ENCODE measurements around the gene LRRC10B. TPM values are rescaled to one million over a fixed set of nuclear protein-coding genes. Genes with fewer than 3 reads are reported as not detected.

The LRRC10B gene
- total RNA-seq, 1 experiment from 2014 or later, result 1.1 TPM

- no peaks in the 10 kb centered on the region for H3K36me3 ChIP-seq (ENCODE audit: low read depth)
- BruUV-seq (replicated peaks), result no TSS peak
- peaks cover 6% of the 10 kb centered on the region; the same call in 1 of the 2 replicates for H4K20me1 ChIP-seq (ENCODE audit: insufficient read depth)
- ChIA-PET POLR2A (ENCODE audit: unreplicated experiment) (no interaction called here), CTCF (no interaction called here)
- no peak for TF ChIP-seq CTCF (conservative IDR thresholded peaks at IDR 0.05)
- no peak for TF ChIP-seq EZH2 (IDR thresholded peaks at IDR 0.05; ENCODE audit: low read depth)
- H3K4me2 ChIP-seq, result no peak overlapping the region
- H3K27ac ChIP-seq, result no peak overlapping the region
- no peak overlapping the region for H3K4me3 ChIP-seq
- peaks cover 65% of the 10 kb centered on the region for H3K27me3 ChIP-seq (ENCODE audit: insufficient read depth, low read depth)
- H3K9me3 ChIP-seq (ENCODE audit: insufficient read depth, low read depth), result no peaks in the 10 kb centered on the region
- intact Hi-C loops (cut with micrococcal nuclease; ENCODE audit: unreplicated experiment), result no loop called here
- H3K79me2 ChIP-seq (ENCODE audit: low read depth), result no peaks in the 10 kb centered on the region
- H3K9me2 ChIP-seq (ENCODE audit: insufficient read depth), result no peaks in the 10 kb centered on the region
- no peak overlapping the region for H2AFZ ChIP-seq
- H3F3A ChIP-seq (ENCODE audit: insufficient read depth, low read depth), result no peaks in the 10 kb centered on the region
- no peak for DNase-seq
- H3K4me1 ChIP-seq (replicated peaks; ENCODE audit: insufficient read depth), result no peaks in the 10 kb centered on the region
Observed at GRCh38 chr11:61555978-61556377, 47.4 kb downstream of the LRRC10B start.

GRCh38 chr11:61556621-61557020, 48.1 kb downstream of the LRRC10B start:
- POLR2A ChIA-PET (ENCODE audit: unreplicated experiment), result no interaction called here
- H3K4me3 ChIP-seq, result no peak overlapping the region
- H3F3A ChIP-seq (ENCODE audit: insufficient read depth, low read depth), result no peaks in the 10 kb centered on the region
- H3K4me1 ChIP-seq (replicated peaks; ENCODE audit: insufficient read depth), result no peaks in the 10 kb centered on the region
- H3K36me3 ChIP-seq (ENCODE audit: low read depth), result no peaks in the 10 kb centered on the region
- no peaks in the 10 kb centered on the region for H3K9me2 ChIP-seq (ENCODE audit: insufficient read depth)
- no peak for TF ChIP-seq CTCF (conservative IDR thresholded peaks at IDR 0.05)
- H3K4me2 ChIP-seq, result no peak overlapping the region
- H3K27me3 ChIP-seq (ENCODE audit: insufficient read depth, low read depth), result peaks cover 71% of the 10 kb centered on the region
- peaks cover 6% of the 10 kb centered on the region for H4K20me1 ChIP-seq (ENCODE audit: insufficient read depth)
- intact Hi-C loops (cut with micrococcal nuclease; ENCODE audit: unreplicated experiment), result no loop called here
- DNase-seq, result no peak
- H3K79me2 ChIP-seq (ENCODE audit: low read depth), result no peaks in the 10 kb centered on the region
- no peaks in the 10 kb centered on the region for H3K9me3 ChIP-seq (ENCODE audit: insufficient read depth, low read depth)
- no TSS peak for BruUV-seq (replicated peaks)
- no peak overlapping the region for H3K27ac ChIP-seq
- CTCF ChIA-PET, result no interaction called here
- H2AFZ ChIP-seq, result no peak overlapping the region

Small RNAs within 50 kb of the gene (microRNA-seq; reads per million reads assigned to microRNA genes)
- gene MIR4488 (ENCODE audit: borderline number of aligned reads, borderline replicate concordance), result not detected

Other genes starting within 250 kb of the LRRC10B start
- gene VWCE, start 213.4 kb upstream of the LRRC10B start, total RNA-seq (2021), result 0.41 and 1.4 TPM in 2 replicates
- 302 and 305 TPM in 2 replicates for gene DDB1, start 175.6 kb upstream of the LRRC10B start, total RNA-seq (2021)
- gene TKFC, start 175.5 kb upstream of the LRRC10B start, total RNA-seq (2021), result 168 and 258 TPM in 2 replicates
- gene CYB561A3, start 146.9 kb upstream of the LRRC10B start, total RNA-seq (2021), result 96.9 and 120 TPM in 2 replicates
- 32.5 and 46.1 TPM in 2 replicates for gene TMEM138, start 146.4 kb upstream of the LRRC10B start, total RNA-seq (2021)
- 17.6 and 21.1 TPM in 2 replicates for gene TMEM216, start 116.2 kb upstream of the LRRC10B start, total RNA-seq (2021)
- 82.7 and 87.0 TPM in 2 replicates for gene CPSF7, start 78.8 kb upstream of the LRRC10B start, total RNA-seq (2021)
- gene SDHAF2, start 78.6 kb upstream of the LRRC10B start, total RNA-seq (2021), result 32.5 and 38.3 TPM in 2 replicates
- gene SYT7, start 72.3 kb downstream of the LRRC10B start, total RNA-seq (2021), result 4.0 and 8.9 TPM in 2 replicates
- gene DAGLA, start 171.6 kb downstream of the LRRC10B start, total RNA-seq (2021), result 8.3 and 10.1 TPM in 2 replicates
- gene MYRF, start 243.9 kb downstream of the LRRC10B start, total RNA-seq (2021), result 15.3 and 16.3 TPM in 2 replicates

All from PC-9 (cell line).